HG03280 (cell line): Measurements from ENCODE around the gene SDC1.

ENCODE experiments used
- ATAC-seq: cut with Tn5 transposase; IDR thresholded peaks from one replicate; pipeline ENCODE4 v1.9.1; 2021; ENCODE audit warnings: mild to moderate bottlenecking, moderate library complexity; ENCODE audit not compliant: unreplicated experiment

SDC1 gene

DNA sequence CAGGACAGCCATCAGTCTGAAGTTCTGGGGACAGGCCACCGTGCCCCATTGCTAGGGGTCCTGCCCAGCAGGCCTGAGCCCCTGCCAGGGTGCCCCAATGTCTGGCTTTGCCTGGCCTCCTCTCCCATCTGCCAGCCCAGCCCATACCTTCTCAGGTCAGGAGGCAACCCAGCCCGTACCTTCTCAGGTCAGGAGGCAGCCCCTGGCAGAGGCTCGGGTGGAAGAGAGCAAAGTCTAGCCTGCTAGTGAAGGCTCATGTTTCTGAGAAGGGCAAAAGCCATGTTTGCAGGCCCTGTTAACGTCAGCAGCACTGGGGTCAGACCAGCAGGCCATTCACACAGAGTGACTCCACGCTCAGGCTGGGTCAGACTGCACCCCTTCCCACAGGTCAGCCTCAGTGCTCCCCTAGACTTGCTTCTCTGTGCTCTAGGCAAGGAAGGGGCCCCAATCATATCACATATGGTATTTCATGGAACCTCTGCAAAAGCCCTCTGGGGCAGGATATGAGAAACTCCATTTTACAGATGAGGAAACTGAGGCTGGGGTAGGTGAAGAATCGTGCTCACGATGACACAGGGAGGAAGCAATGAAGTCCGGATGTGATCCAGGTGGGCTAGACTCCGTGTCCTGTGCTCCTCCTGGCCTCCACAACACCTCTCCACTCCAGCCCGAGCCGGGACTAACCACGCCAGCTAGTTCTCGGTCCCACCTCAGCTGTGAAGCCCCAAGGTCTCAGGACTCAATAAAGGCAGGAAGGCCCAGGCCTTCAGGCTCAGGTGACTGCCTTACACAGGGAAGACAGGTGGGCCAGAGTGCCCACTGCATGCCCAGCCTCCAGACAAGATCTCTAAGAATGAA lies 9.5 kb downstream of the SDC1 start:
- no peak for ATAC-seq

DNA sequence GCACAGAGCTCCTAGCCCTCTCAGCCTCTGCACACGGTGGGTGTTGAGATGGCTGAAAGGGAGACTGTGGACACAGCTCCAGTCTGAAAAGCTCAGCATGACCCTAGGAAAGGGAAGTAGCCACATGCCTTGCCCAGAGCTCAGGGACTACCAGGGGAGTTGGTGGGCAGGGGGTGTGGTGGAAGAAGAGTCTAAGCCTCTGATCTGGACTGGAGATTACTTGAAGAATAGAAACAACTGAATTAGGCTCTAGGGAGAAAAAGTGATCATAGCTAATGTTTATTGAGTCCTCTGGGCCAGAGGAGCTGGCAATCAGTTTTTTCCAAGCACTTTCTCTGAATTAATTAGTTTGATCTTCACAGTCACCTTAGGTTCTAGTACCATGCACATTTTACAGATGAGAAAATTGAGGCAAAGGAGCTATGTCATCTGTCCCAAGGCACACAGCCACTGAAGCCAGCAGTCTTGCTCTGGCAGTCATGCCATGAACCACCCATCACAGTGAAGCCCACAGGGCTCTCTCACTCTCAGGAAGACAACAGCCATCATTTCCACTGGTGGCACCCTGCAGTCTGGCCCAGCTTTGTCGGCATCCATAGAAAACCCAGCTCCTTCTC lies 10.3 kb downstream of the SDC1 start:
- no peak for ATAC-seq

DNA sequence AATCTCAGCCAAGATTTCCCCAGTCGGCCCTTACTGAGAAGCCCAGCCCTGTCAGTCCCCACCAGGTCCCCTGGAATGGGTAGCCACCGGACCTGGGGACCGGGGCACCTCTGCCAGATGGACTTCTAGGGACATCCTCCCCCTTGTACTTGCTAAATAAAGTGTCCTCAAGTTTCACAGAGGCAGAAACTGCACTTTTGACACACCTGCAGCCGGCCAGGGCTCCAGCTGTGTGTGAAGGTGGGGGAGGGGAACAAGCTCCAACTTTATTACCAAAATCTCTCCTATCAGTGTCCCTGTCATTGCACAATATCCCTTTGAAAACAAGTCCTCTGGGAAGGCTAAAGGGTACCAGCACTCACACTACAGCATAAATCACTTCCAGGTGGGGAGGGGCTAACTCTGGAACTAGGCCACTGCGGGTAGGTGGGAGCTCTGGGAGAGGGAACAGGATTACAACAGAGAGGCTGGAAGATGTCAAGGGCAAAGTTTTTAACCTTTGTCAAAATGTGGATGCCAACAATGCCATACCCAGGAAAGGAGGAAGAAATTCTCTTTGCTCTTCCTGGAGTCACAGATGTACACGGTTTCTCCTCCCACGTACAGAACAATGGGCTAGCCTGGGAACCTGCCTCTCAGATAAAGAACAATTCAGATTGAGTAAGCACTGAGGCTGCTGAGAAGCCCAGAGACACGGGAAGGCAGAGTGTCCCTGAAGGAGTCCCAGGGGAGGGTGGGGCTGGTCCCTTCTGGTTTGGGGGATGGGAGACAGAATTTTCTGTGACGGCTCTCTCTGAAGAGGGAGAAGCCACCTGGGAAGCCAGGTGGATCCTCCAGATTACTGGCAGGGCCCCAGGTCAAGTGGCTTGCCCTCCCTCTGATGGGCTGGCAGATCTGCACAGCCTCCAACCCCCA lies 11.0 kb downstream of the SDC1 start:
- peak; percentile 35 for ATAC-seq

DNA sequence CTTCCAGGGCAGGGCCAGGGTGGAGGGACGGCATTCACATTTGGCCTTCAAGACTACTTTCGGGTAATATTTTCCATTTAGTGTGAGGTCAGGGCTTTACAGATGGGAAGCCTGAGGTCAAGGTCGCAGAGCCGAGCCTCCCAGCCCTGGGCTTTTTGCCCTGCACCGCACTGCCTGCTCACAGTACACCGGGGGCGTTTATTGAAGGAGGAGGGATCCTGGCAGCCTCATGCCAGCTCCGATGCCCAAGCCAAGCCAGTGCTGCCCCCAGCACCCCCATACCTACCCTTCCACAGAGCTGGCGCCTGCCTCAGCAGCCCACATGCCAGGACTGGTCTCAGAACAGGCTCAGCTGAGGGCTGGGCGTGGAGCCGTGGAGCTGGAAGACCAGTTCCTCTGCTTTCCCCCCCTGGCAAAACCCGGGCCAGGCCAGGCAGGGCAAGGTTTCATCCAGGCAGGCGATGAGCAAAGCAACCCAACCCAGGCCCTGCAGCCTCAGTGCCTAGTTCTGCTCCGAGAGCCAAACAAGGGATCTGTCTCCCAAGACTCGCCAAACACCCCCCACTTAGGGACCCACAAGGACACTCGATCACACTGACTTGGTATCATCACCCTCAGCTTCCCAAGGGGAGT lies 11.9 kb downstream of the SDC1 start:
- no peak for ATAC-seq

DNA sequence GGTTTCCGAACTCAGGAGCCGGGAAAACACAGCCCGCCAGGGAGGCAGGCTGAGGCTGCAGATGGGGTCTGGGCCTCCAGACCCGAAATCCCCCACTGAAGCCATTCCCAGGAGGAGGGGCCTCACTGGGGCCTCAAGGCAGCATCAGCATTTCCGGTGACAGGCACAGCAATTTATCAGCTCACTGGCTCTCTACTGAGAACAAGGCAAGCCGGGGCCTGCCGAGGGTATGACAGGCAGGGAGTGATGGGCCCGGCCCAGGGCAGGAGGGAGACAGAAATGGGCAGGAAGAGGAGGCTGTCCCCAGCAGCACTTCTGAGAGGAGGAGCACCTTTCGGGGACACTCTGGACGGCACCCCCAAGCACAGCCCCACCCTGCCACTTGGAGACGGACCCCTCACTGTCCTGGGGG lies 12.5 kb downstream of the SDC1 start:
- no peak for ATAC-seq

DNA sequence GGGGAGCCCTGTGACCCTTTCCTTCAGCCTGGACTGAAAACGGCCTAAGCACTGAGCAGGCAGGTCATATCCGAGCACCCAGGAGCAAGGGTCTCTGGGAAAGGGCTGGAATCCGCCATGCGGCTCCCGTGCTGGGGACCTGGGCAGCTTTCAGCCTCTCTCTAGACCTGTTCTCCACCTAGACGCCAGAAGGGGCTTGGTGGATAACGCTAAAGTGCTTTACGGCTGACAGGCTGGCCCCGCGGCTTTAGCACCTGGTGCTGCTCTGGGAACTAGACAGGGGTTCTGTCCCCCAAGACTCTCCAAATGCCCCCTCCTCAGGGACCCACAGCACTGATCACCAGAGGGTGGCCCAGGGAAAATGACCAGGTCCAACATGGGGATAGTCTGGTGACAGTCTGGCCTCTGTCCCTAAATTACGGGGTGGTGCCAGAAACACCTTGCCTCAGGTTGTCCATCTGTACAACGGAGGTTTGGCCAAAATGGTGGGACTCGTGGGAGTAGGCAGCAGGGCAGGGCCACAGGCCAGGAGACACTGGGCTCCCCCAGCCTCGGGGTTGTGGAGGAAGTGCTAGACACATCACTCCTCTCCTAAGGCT lies 13.0 kb downstream of the SDC1 start:
- no peak for ATAC-seq

DNA sequence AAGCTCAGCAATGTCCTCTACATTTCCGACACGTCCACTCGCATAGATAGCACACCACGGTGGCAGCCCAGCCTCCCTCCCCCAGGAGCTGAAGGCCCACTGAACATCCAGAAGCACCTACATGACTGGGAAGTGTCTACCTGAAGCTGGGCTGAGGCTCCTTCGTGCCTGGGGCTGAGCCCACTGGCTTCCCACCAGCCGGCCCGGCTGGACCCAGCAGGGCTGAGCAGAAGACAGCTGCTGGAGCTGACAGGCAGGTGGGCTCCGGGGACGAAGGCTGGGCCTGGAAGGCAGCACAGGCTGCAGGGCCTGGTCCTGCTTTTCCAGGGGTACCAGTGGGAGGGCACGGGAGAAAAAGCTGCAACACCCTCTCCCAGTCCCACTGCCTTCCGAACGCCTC lies 13.5 kb downstream of the SDC1 start:
- no peak for ATAC-seq

DNA sequence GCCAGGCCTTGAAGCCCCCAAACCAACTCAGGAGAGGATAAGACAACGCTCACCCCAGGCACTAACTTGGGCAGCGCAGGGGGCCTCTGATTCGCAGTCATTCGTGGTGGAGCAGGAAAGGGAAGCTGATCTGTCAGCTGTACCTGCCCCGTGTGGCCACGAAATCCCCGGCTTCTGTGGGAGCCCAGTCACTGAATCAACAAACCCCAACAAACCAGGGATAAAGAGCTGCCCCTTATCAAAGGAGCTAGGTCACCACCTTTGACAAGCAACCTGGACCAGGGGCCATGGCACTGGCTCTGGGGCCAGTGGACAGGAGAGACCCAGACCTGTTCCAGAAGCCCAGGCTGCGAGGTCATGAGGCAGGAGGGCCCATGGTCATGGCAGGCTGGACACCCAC lies 14.5 kb downstream of the SDC1 start:
- ATAC-seq: no peak

DNA sequence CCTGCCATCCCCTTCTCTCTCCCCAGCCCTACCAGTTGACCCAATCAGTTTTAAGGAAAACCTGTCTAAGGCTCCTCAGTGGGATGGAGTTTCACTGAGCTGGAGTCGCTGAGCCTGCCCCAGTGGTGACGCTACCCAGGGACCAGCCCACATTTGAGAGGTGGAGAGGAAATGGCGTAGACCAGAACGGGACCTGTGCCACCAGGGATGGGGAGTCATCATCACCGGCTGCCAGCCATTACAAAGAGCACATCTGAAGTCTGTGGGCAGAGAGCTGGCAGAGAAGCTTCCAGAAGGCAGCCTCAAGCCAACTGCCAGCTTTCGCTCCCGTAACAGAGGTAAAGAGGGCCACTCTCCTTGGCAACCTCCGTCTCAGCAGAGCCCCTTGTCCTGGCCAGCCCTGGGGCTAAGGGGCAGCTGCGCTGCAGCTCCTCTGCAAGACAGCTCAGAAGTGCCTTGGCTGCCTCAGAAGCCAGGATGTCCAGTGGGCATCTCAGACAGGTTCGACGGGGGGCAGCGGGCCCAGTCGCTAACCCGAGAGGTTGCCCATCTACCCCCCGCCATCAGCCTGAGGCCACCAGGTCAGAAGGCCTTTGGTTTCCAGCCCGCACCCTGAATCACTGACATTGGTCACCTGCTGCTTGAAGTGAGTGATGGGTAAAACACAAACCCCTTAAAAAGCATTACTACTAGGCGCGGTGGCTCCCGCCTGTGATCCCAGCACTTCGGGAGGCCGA lies 15.4 kb downstream of the SDC1 start:
- no peak for ATAC-seq

DNA sequence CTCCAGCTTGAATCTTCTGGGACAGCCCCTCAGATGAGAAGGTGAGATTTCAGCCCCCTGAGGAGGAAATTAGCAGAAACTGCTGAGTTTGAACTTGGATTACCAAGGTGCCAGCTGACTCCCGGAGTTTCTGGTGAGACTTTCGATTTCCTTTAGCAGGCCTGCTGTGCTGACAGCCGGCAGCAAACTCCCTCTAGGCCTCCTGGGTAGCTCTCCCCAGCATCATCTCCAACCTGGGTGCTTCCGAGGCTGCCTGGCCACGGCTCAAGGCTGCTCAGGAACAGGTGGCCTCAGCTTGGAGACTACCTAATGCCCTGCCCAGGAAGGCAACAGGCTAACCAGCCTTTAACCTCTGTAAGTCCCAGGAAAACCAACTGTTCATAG lies 16.5 kb downstream of the SDC1 start:
- ATAC-seq: no peak

DNA sequence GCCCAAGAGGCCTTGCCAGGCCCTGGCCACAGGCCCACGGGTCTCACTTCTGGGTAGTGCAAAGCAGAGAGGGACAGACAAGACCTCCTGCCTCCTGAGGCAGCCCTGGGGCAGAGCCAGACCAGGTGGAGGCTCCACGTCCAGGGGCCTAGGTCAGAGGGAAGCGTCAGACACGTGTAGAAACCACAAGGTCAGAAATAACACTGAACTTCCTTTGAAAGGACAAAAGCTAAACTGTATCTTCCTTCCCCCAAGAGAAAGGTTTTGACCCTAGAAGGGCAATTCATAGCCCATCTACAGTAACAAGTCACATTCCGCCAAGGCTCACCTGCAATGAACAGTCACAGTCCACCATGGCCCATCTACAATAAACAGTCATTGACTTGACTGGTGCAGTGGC lies 17.9 kb downstream of the SDC1 start:
- no peak for ATAC-seq

DNA sequence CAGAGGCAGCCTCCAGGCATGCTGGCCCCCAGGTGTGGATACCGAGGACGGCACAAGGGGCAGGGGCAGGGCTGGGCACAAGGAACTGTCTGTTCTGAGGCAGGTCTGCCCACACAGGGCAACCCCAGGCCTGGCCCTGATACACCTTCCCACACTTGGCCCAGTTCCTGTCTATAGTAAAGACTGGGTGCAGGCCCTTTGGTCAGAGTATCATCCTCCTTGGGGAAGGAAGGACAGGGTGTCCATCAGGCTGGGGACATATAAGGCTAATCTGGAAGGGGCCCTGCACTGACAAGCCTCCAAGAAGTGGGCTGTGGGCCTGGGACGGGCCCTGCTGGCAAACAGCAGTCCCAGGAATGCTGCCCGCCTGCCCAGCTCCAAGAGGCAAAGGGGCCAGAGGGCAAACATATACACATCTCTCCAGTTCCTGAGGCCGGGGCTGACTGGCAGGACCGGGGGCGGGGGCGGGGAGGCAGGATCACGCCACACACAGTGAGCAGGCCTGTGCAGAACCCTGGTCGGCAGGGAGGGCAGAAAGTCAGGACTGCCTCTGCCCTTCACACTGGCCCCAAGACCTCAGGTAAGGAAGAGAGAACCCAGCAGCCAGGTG lies 18.9 kb downstream of the SDC1 start:
- ATAC-seq: no peak

DNA sequence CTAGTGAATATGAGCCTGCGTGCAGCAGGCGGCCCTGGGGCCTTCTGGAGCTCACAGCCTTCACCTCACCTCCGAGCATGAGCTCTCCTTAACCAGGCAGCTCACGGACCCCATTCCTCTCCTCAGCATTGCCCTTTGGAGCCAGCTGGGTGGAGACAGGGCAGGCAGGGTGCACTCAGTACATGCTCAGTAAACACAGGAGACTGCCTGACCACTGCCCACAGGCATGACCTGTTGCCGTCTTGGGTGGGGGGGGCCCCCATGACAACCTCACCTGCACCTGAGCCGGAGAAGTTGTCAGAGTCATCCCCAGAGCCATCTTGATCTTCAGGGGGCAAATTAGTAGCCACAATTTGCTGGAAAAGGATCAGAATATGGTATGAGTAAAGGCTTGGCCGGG lies 19.9 kb downstream of the SDC1 start:
- ATAC-seq: no peak

DNA sequence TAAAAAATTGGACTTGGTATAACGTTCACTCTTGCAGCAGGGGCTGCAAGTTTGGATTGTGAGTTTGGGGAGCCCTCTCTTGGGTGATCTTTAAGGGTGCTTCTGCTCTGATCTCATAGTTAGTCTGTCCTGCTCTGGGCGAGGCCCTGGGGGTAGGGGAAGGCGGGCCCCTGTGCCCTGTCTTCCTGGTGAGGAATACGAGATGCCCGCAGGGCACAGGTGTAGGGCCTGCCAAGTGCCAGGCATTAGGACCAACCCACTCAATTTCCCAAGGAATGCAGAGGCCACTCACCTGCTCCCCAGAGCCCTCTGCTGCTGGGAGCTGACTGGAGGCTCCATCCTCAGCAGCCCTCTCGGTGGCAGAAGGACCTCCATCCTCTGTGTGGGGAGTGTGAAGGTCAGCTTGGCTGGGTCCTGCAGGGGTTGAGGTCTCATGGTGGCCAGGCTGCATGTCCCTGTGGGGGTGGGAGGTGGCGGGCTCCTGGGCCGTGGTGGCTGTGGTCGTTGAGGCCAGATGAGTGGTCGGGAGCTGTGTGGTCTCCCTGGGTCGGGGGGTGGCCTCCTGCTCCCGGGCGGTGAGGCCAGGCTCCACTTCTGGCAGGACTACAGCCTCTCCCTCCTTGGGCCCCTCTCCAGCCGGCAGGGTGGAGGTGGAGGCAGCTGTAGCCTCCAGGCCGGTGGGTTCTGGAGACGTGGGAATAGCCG lies 21.3 kb downstream of the SDC1 start:
- ATAC-seq: no peak

DNA sequence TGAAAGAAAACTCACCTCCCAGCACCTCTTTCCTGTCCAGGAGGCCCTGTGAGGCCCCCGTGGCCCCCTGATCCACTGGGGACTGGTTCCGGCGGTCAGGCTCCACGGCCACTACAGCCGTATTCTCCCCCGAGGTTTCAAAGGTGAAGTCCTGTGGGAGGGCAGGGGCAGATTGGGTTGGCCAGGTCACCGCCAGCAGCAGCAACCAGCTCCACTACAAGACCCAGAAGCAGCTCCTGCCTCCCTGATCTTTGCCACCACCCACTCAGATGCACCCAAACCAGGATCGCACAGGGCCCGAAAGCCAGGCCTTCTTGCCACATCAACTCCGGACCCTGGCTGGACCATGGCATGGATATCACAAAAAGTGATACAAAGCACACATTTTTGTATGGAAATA lies 21.9 kb downstream of the SDC1 start:
- ATAC-seq: no peak

DNA sequence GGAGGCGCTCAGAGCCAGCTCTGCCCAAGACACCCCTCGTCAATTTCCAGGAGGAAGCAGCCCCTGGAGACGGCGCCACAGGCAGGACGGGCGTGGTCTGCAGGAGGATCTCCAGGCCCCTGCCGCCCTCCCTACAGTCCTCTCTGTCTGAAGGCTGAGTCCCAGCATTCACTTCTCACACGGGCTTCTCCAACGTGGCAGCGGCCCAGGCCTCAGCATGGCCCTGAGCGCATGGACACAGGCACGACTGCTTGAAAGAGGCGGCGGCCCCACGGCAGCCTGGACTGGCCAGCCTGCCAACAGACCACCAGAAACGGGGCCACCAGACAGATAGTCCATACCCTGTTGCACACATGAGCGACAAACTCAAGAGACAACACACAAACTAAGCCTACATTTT lies 23.3 kb downstream of the SDC1 start:
- no peak for ATAC-seq

DNA sequence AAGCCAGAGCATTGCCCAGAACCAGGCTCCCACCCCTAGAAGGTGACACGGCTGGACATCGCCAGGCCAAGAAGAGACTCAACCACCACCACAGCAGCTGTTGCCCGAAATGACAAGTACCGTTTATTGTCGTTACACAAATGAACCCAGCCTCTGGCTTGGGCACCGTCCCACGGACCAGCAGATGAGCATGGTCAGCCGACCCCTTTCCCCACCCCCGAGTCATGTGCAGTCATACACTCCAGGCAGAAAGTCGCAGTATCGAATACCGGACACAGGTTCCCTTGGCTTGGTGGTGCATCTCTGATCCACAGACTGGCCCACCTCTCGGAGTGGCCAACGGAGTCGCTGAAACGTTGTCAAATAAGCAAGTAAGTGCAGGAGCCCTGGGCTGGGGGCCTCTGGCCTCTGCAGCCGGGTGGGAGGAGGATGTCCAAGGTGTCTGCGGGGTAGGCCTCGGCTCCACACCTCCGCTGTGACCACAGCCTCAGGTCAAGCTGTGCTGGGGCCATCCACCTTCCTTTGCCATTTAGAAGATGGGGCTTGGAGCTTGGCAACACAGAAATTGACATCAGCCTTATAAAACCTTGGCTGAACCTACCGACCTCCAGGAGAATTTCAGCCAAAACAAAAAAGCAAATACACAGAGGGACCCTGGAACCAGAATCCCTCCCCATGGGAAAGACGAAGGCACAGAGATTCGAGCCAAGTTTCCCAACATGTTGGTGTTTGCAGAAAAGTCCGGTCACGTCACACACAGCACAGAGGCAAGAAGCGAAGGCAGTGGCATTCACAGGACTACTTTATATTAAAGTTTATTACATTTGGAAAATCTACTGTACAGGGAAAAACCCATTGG lies 24.0 kb downstream of the SDC1 start:
- ATAC-seq: no peak

DNA sequence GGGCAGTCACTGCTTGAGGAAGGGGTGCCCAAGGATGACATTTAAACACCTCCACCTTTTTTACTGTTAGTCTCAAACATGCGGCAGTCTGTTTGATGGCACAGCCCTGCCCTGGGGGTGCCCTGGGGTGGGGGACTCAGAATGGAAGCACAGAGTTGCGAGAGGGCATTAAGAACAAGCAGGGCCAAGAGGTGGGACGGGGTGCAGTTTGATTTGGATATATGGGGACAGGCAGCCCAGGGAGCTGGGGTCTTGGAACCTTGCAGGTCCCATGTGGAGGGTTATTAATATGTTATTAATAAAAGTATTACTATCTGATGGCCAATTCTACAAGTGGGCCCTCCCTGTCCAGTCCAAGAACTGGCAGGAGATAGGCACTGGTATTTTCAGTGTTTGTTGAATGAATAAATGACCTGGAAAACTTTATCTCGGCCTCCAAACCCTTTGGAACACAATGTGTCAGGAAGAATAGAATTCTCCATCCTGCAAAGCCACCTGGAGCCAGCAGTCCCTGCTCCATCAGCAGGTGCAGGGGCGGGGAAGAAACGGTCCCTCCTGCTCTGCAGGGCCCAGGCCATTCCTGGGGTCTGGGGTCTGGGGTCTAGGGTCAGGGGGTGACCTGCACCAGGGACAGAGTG lies 25.2 kb downstream of the SDC1 start:
- ATAC-seq: no peak
